ENCODE measurements around the gene DNAJC2.

The DNAJC2 gene, protein sequence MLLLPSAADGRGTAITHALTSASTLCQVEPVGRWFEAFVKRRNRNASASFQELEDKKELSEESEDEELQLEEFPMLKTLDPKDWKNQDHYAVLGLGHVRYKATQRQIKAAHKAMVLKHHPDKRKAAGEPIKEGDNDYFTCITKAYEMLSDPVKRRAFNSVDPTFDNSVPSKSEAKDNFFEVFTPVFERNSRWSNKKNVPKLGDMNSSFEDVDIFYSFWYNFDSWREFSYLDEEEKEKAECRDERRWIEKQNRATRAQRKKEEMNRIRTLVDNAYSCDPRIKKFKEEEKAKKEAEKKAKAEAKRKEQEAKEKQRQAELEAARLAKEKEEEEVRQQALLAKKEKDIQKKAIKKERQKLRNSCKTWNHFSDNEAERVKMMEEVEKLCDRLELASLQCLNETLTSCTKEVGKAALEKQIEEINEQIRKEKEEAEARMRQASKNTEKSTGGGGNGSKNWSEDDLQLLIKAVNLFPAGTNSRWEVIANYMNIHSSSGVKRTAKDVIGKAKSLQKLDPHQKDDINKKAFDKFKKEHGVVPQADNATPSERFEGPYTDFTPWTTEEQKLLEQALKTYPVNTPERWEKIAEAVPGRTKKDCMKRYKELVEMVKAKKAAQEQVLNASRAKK
- 53.2 to 160 reads per million in 2 experiments for total RNA-seq

- peak; percentile 79 for DNase-seq (ENCODE audit: low read depth)
These were observed at the start of gene DNAJC2 for GRCh38 chr7:103344453-103345149. Gene DNAJC2, minus strand, starts transcription at chr7:103344767. Its CDS starts 145 bp downstream, at chr7:103344622.

DNA sequence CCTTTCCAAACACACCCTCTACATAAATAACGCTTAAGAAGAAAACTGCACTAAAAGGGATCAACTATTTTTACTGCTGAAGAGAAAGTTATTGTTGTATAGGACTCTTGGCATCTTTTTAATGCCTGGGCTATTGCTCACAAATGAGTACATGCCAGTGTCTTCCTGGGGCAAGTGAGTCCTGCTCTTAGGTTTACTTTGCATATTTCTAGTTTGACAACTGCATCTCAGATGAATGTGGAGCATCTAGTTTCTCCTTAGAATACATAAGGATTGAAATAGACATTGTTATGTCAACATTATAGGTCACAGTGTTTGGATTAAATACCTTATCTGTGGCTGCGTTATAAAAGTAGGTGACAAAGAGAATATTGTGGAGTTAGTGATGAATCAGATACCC, 47.4 kb upstream of the DNAJC2 start:
- no peak for DNase-seq (ENCODE audit: low read depth)

- DNase-seq (ENCODE audit: low read depth): no peak
These were observed 46.6 kb upstream of the DNAJC2 start for GRCh38 chr7:103391150-103391549.

DNA sequence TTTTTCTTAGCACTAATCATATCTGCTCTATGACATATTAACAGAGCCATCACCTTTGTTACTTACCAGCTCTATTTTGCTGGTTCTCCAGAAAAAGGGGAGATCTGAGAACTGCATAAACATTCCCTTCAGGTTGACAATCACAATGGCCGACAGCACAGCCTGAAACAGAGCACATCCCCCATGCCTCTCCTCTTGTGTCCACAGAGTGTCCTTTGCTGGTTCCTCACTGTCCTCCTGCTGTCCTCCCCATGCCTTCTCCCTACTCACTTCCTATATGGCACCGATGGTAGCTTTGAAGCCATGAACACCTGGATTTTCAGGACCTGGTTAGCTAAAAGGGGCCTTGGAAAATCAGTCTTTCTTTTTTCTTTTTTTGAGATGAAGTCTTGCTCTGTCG, 44.7 kb upstream of the DNAJC2 start:
- DNase-seq (ENCODE audit: low read depth): no peak

- no peak for DNase-seq (ENCODE audit: low read depth)
These were observed 44.0 kb upstream of the DNAJC2 start for GRCh38 chr7:103388469-103389140.

GRCh38 chr7:103387242-103387641, 42.7 kb upstream of the DNAJC2 start:
- DNase-seq (ENCODE audit: low read depth): no peak

- DNase-seq (ENCODE audit: low read depth): no peak
These were observed 37.5 kb upstream of the DNAJC2 start for GRCh38 chr7:103382032-103382402.

- no peak for DNase-seq (ENCODE audit: low read depth)
These were observed 36.9 kb upstream of the DNAJC2 start for GRCh38 chr7:103381280-103382031.

- DNase-seq (ENCODE audit: low read depth): no peak
These were observed 36.0 kb upstream of the DNAJC2 start for GRCh38 chr7:103380395-103381191.

GRCh38 chr7:103379270-103379975, 34.9 kb upstream of the DNAJC2 start:
- no peak for DNase-seq (ENCODE audit: low read depth)

DNA sequence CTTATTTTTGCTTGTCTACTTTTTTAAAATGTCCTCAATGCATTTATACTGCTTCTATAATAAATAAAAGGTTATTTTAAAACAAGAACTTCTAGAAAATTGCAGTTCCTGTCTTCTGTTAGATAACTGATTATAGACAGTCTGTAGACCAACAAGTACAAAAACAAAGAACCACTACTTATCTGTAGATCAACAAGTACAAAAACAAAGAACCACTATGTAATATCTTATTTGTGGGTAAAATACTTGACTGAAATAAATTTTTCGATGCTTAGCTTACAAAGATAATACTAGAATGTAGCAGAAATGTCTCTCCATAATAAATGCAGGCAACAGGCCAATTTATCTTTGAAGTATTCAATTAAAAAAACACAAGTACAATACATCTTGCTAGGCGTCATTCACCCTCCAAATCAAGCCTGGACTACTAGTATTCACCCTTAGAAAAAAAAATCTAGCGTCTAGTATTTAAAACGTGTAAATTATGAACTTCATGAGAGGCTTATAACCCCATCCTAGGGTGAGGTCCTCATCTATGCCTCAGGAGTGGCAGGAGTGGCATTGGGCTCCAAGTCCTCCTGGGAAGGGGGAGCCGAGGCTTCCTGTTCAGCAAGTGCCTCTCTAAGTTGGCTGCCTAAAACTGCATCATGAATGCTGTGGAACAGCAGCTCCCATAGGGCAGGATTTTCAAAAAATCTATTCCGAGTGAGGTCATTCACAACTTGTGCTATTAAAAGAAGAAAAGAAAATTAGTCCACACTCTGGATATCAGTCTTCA, 29.5 kb upstream of the DNAJC2 start:
- no peak for DNase-seq (ENCODE audit: low read depth)

- no peak for DNase-seq (ENCODE audit: low read depth)
These were observed 24.9 kb upstream of the DNAJC2 start for GRCh38 chr7:103369432-103369831.

- no peak for DNase-seq (ENCODE audit: low read depth)
These were observed 5.2 kb upstream of the DNAJC2 start for GRCh38 chr7:103349805-103350204.

DNA sequence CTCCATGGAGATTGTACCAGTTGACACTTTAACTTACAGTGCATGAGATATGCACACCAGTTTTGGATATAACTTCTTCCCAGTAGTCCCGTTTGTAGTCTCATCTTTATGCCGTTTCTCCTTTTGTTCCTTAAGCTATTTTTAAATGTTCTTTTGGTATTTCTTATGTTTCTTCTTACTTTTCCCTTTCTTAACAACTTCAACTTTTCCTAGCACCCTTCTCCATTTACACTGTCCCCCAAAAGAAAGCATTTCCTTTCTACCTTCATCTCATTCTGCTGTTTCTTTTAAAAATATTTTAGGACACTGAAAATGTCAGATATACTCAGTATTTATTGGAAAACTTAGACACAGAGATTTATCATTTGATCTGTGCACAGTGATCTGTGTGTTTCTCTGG, 4.4 kb upstream of the DNAJC2 start:
- DNase-seq (ENCODE audit: low read depth): no peak

- DNase-seq (ENCODE audit: low read depth): no peak
These were observed 3.9 kb upstream of the DNAJC2 start for GRCh38 chr7:103348452-103348851.

GRCh38 chr7:103347507-103348267, 3.1 kb upstream of the DNAJC2 start, which contains the start of gene PSMC2:
Gene PSMC2, plus strand, starts transcription at chr7:103347643. Its CDS starts 69 bp downstream, at chr7:103347712.
- DNase-seq (ENCODE audit: low read depth): peak; percentile 78

DNA sequence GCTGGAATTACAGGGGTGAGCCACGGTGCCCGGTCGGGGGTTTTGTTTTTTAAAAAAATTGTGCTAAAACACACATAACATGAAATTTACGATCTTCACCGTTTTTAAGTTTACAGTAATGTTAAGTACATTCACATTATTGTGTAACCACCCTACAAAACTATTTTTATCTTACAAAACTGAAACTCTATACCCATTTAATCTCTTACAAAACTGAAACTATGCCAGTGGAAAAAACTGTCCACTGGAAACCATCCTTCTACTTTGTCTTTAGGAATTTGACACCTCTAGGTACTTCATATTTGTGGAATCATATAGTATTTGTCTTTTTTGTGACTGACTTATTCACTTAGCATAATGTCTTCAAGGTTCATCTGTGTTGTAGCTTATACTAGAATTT, 1.8 kb upstream of the DNAJC2 start:
- no peak for DNase-seq (ENCODE audit: low read depth)

GRCh38 chr7:103343758-103344452, 662 bp downstream of the DNAJC2 start:
- peak; percentile 7 for DNase-seq (ENCODE audit: low read depth)

Data from T follicular helper cell (primary cell).